Right hindlimb (tissue), 1 donor: Measurements from ENCODE around the gene RPUSD4.

ENCODE experiments used
- DNase-seq: peaks from one replicate; pipeline ENCODE4 v3.0.0-alpha.2; 2018

The RPUSD4 gene

GRCh38 chr11:126155402-126156187 is 55.9 kb downstream of the RPUSD4 start:
- no peak for DNase-seq

- DNase-seq = no peak
Observed at GRCh38 chr11:126154691-126155090, 56.8 kb downstream of the RPUSD4 start.

- peak; percentile 54 for DNase-seq
Observed at GRCh38 chr11:126153972-126154371, 57.5 kb downstream of the RPUSD4 start.

GRCh38 chr11:126153006-126153405 is 58.4 kb downstream of the RPUSD4 start:
- no peak for DNase-seq

- no peak for DNase-seq
Observed at GRCh38 chr11:126152586-126152985, 58.9 kb downstream of the RPUSD4 start.

GRCh38 chr11:126152152-126152551 is 59.3 kb downstream of the RPUSD4 start:
- no peak for DNase-seq
